Right hindlimb (tissue), 1 donor: ENCODE results near the gene RUNX2.
A peak's percentile ranks its signal among the peaks of the same experiment; 100 is the strongest.

ENCODE experiments used
- DNase-seq: peaks from one replicate; pipeline ENCODE4 v3.0.0-alpha.2; 2018

Gene RUNX2

DNA sequence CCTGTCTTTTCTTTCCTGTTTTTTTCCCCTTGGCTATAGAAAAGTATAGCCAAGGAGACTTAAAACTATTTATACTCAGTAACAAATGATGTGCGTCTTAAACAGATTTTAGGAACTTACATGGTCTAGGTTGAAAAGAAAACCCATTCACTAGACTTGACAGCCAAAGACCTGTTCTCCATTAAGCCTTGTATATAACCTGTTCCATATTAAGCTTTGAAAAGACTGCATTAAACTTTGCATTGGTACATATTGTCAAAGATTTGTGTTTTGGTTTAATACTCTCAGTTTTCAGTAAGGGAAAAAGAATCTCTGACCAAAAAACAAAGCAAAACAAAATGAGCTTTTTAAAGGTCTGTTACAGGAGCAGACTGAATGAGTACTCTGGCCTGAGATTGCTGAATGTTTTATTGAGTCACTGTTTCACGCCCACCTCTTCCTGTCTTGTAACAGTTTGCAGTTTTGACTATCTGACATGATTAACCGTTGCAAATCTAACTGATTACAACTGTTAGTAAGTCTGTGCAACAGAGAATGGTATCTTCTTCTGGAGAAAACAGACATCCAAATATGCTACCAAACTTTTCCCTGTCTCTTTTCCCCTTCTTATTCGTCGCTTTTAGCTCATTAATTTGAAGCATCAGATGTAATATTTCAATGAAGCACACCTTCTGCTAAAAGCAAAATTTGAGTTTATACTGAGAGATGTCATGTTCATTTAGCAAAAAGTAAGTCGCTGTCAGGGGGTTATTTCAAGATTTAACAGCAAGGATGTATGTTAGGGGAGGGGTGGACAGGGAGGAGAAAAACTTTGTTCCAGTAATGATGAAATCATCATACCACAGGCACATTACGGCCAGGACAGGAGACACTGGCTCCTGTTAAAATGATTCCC is 108.7 kb downstream of the RUNX2 start:
- no peak for DNase-seq

DNA sequence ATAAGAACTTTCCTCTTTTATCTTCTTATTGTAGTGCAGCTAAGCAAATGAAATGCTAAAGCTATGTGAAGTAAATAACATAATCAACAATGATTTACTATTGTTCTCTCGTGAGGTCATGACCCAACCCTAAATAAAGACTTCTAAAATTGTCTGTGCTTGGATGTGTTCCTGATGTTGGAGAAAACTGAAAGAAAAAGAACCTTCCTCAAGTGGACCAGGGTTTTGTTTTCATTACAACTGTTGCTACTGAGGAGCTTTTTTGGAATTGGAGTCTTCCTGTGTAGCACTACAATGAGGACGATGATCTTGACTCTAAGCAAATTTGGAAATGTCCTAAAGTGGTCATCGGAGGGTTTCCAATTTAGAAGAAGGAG is 109.3 kb downstream of the RUNX2 start:
- no peak for DNase-seq

DNA sequence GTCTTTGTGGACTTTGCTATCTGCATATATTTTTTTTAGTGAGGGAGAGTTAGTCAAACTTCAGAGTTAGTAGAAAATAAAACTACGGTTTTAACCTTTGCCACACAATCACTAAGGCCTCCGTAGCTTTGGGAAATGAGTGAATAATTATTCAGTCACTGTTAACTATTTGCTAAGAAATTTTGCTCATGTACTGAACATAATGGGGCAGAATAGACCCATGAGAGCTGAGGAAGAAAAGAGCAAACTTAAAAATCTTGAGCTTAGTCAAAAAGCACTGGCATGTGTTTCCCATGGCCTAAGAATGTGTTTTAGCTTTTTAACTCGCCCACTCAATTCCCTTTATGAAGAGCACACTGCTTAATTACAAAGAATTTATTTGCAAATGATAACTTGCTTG is 110.0 kb downstream of the RUNX2 start:
- DNase-seq, result no peak

DNA sequence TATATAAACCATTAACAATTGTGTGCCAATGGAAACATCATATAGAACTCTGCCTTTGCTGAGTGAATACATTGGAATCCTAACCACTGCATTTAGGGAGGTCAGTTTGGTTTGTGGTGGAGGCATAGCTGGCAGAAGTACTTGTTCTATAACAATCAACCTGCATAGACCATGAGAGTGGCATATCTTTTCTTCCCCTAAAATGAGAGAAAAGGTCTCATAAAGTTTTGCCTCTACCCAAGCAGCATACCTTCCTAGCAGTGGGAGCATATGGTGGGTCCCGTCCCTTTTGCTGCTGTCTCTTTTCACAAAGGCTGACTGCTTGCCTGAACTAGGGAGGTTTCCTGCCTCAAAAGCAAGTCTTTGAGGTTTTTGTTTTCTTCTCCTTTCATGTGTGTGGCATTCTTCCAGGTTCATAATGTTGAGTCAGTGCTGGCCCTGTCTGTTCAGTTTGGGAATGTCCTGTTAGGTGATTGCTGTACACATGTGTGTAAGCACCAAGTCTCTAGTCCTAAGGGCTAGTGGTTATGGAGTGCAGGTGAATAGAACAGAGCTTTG is 110.8 kb downstream of the RUNX2 start:
- DNase-seq, result no peak

DNA sequence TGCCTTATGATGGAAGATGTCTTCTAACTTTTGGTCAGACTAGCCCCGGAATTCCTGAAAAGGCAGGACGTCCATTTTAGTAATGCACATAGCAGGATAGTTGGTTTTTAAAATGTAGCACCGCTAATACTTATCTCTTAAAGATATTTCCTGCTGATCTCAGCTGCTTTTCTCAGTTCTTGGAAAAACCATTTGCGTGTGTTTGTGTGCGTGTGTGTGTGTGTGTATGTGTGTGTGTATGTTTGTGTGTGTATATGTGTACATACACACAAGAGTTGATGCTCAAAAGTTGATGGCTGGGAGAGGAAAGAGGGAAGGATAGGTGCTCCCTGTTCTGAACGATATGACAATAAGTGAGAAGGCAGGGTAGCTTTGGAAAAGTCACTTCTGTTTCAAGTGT is 111.3 kb downstream of the RUNX2 start:
- DNase-seq, result no peak

DNA sequence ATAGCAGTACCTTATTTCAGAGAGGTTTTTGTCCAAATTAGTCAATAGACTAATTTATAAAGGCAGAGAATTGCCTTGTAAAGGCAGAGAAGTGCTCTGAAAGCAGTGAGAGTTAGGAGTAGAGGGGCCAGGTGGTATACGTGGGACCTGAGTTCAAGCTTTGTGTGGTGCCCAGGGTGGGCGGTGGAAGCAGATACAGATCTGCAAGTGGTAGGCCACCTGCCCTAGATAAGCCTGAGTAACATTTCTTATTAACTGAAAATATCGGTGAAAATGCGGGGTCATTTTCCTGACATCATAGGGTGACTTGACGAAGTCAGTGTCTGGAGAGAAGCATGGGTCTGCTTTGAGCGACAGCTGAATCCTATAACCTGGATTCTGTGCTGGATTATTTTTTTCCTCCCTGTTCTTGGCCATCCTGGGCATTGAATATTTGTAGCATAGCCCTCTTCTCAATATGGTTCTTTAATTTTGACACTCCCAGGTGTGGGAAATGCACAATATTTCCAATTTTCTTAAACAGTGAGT is 111.8 kb downstream of the RUNX2 start:
- DNase-seq, result no peak

DNA sequence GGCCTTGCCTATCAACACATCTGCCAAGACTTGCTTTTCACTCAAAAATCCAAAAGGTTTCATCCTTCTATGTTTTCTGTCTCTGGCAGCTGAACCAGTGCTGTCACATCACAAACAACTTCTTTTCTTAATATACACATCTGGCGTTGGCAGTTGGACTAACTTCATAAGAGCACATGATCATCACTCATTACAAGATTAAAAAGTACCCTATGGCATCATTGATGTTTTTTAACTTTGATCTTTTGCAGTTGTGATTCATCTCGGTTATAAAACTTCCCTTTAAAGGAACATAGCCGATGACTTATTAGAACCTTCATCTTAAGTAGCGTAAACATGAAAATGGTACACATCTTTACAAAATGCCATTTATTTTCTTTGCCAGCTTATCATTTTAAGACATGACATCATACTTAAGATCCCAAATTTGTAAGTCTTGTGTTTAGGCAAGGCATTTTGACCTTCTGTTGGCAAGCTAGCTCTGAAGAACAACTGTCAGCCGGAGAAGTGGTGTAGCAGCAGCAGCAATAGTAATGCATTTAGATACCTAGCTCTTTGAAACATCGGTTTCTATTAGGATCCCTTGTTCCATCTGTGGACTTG is 113.8 kb downstream of the RUNX2 start:
- no peak for DNase-seq

DNA sequence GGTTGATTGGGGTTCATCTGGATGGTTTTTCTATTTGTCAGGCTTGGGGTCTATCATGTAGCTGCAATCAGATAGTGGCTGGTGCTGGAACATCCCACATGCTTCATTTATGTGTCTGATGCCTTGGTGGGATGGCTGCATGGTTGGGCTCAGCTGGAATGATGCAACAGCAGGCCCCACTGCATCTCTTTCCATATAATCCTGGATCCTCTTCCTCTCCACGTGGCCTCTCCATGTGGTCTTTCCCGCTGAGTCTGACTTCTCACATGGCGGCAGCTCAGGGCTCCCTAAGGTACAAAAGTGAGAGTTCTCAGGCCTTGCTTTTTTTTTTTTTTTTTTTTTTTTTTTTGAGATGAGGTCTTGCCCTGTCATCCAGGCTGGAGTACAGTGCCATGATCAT is 114.6 kb downstream of the RUNX2 start:
- no peak for DNase-seq

DNA sequence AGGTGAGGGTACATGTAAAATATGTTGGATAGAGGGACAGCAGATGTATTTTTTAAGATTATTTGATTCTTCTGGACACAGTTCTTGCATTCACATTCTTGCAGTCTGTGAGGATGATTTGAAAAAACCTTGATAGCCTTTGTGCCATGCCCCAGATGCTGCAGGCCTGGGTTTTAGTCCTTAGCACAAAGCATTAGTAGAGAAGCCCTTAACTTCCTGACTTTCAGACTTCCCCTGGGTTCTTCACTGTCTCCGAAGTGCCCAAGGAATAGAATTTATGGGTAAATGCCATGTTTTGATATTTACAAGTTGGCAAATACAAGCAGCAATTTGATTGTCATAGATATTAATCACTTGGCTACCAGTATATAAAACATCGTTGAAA is 117.2 kb downstream of the RUNX2 start:
- DNase-seq, result no peak

DNA sequence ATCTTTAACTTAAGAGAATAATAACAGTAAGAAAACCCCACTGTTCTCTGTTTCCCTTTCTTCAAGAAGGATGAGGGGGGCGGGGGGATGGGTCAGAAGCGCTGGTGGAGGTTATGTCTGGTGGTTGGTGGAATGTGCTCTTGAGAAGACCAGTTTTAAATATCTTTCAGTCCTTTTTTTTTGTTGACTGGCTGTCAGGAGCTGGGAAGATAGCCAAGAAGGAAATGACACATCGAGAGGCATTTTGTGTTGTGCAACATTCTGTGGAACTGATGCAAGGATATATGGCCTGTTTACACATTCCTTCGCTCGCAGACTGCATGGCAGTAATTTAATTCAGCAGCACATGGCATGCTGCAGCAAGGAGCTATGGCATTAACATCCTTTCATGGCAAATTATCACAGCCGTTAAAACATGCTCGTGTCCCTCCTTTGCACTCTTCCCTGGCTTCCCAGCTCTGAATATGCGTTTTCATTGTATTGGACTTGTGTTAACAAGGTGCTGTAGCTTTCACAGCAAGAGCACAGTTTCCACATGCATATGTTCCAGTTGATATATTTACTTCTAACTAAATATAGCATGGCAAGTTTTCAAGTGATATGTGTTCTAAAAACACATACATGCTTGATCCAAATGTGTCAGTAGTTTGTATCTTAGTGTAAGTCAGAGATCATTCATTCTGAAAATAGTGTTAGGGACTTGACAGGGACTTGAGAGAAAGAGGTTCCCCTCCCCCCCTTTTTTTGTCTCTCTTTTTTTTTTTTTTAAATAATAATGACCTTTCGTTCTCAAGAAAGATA is 117.8 kb downstream of the RUNX2 start:
- peak; percentile 69 for DNase-seq

DNA sequence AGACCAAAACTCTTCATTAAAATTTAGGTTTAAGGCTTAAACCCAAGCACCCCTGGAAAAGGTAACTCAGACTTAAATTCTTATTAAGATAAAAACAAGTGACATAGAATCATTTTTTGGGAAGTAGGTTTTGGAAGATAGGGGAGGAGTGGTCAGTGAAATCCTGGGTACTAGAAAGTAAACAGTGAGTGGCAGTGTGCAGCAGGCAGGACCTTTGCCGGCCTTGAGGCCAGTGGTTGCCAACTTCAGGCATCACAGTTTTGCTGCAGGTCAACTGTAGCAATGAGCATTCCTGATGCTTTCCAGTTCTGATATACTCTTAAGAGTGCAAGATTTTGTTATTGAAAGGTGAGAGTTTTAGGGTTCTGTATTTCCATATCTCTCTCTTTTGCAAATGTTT is 118.9 kb downstream of the RUNX2 start:
- no peak for DNase-seq

DNA sequence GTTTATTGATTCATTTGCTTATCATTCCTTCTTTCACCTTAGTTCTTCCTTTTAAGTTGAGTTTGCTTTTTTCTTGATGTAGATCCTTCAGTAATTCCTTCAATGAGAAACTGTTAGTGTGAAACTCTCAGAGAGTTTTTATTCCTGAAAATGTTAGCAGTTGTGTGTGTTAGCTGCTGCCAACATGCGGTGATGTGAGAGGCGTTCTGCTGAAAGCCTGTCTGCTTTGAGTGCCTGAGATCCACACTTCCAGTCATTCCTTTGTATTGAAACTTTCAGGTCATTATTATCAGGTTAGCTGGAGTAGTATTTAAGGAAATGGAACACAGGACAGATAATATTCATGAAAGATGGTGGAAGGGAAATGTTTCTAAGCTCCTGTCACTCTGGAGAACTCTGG is 119.6 kb downstream of the RUNX2 start:
- DNase-seq, result no peak

DNA sequence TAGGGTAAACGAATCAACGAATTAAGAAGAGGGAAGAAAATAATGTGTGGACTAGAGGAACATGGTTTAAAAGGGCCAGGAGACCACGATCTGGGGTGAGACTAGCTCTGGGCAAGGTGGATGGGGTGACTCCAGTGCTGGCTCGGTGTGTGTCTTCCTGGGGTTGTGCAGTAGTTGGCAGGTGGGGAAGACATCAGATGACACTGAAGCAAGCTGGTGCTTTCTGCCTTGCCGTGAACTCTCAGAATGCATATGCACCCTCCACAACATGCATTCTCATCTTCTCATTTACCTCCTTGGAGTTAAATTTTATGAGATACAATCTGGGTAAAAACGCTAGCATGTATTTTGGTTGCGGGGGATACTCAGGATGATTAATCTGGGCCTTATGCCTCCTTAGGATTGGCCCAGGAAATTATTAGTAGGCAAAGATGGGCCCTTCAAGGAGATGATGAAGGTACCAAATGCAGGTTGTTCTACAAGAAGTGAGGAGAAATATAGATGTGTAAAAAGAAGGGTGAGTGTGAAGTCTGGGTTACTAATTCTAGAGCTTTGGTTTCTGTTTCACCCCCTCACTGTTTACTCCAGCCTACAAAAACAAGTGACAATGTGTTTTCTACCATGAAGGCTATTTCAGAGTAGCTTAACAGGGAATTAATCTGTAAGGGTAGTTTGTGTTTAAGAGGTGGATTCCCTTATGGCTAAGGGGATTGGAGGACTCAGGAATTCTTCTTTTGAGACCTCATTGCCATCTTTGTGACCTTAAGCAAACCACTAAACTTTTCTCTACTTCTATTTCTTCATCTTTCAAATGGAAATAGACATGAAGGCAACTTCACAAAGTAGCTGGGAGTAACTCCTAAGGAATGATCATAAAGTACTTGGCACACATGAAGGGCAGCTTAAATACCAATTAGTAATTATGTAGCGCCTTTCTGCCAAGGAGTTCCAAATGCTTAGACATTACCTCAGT is 120.6 kb downstream of the RUNX2 start:
- no peak for DNase-seq

DNA sequence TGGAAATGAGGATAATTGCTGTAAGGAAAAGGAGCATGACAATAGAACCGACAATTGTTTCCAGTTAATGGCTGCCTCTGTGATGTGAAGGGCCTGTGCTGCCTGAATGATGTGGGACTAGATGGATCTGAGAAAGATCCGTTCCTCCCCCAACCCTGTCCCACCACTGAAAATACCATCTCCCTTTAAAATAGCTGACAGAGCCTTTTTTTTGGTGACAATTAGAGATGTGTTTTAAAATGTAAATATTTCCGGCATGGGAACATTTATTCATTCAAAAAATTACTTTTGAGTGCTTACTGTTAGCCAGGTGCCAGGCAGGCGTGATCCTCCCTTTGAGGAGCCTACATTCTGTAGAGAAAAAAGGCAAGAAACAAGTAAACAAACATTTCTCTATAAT is 122.0 kb downstream of the RUNX2 start:
- DNase-seq, result no peak

DNA sequence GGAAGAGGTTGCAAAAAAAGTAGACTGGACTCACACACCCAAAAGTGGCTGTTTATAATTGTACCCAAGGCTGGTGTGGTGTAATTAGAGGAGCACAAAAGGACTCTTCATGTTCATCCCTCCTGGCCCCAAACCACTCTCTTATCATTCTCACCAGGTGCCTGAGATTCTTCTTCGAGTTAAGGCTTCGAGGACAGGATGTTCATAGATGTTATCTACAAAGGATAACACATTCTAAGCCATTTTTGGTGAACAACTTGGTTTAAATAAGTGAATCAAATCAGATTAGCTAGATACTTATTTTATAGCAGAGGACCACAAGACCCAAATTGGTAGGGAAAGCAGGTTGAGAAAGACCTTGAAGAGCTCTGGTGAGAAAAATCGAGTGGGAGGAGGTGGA is 122.7 kb downstream of the RUNX2 start:
- DNase-seq, result no peak

DNA sequence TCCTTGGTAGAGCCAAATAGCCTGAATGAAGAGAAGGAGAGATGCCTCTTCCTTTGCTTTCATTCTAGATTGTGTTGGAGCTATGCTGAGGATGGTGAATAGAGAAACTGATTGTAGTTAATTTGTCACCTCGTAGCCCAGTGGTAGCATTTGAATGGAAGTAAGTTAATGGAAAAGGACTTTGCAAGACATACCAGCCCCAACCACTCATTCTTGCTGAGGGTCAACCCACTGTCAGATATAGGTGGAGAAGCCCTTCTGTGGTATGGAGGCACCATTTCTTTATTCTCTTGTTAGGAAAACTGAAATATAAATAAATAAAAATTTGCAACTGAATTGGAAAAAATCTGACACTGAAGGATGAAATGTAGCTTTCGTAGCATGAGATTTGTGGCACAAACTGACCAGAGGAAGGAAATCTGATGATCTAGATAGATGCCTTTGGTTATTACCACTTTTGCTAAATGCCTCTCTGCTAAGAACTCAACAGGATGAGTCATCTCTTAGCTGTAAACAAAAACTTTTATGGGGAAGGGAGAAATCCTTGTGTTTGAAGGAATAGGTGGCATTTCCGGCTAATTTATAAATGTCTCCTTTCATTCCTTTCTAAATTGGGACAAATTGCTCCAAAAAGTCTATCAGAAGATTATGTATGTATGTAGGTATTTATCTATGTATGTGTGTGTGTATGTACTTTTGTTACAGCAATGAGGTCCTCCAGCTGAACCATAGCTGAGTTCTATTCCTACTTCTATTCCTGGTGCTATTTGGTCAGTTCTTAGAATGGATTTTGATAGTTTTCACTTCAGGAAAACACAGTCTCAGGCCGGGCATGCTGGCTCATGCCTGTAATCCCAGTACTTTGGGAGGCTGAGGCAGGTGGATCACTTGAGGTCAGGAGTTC is 126.1 kb downstream of the RUNX2 start:
- DNase-seq, result no peak

DNA sequence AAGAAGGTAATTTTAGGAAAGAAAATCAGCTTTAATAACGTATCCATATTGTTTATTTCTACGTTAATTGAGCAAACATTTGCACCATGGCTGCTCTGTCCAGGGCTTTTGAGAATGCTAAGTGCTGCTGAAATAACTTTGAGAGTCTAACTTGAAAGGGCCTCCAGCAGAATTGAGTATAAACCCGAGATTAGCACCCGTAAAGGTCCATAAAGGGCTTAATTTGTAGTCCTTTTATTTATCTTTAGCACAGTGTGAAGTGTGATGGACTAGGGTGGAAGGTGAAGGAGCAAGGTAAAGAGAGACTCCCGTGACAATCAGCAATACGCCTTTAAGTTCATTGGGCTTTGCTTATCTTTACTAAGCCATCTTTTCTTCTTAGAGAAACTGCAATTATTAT is 127.3 kb downstream of the RUNX2 start:
- DNase-seq, result no peak

DNA sequence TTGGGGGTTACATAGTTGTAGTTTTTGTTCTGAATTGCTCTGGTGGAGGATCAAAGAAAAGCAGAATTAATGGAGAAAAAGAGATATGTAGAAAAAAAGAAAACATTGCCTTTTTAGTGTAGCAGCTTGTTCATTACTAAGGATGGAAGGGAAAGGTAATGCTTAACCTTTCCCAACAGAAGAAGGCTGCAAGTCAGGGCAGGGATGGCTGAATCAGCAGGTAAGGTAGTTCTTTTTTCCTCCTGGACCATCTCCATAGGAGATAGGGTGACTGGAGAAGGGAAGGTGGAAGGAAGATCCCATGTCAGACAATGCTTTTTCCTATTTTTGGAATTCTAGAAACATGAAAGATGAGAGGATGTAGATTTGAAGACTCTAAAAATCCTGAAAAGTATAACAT is 129.0 kb downstream of the RUNX2 start:
- DNase-seq, result no peak

DNA sequence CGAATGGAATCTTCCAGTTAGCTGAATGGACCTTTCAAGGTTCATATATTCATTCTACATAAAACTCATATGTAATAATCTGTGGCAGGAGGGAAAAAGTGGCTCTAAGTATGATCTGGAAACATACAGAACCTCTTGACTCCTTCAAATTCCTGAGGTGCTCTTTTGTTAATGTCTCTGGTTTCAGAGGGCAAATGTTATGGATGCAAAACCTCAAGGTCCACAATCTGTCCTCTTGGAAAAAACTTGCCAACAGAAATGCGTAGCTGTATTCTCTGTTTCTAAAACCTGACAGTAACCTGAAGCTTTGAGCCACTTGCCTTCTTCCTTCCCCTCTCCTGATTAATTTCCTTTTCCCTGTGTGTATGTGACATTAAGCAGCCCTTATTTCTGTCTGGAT is 130.5 kb downstream of the RUNX2 start:
- no peak for DNase-seq

DNA sequence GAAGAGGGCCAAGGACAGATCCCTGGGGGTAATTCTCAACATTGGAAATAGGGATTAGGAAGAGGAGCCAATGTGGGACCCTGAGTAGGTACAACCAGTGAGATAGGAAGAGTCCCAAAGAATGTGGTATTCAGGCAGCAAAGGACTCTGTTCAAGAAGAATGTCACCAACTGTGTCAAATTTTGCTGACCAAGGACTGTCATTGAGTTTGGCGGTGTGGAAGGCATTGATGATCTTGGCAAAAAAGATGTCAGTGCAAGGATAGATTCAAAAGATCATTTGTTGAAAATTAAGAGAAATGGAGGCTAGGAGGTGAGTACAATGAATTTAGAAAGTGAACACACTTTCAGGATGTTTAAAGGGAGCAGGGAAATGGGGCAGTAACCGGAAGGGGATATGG is 132.0 kb downstream of the RUNX2 start:
- no peak for DNase-seq

DNA sequence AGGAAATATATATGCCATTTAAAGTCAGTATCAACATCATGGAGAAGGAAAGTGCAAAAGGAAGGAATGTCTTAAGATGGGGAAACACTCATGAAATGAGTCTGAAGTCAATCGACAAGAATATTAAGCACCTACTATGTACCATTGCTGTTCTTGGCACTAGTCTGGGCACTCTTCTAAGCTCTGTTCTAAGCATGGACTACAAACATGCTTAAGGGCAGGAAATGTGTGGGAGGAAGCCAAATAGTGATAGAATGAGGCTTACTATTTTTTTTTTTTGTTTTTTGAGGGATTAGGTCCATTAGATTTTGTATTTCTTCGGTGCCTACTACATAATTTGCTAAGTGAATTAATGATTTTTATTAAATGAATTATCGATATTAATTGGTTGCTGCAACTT is 133.4 kb downstream of the RUNX2 start:
- no peak for DNase-seq
